H1 (cell line): ENCODE data around the gene SHROOM4. TPM values are rescaled to one million over a fixed set of nuclear protein-coding genes. Genes with fewer than 3 reads are reported as not detected.

Source experiments
- CTCF ChIA-PET: fragments of 300-600 bp; sonication (Branson Sonifier 250); formaldehyde crosslinking; loops from one replicate; lab custom pipeline; 2021; ENCODE audit not compliant: partially characterized antibody; lab: Charles Lee
- POLR2A ChIA-PET: fragments of 300-600 bp; sonication (Branson Sonifier 250); formaldehyde crosslinking; loops from one replicate; lab custom pipeline; 2021; ENCODE audit warnings: inconsistent platforms; ENCODE audit not compliant: partially characterized antibody; lab: Charles Lee
- DNase-seq, 2 experiments: peaks; one replicate each; pipeline versions ENCODE4 v3.0.0 to v3.0.0-alpha.2; 2010 to 2022; ENCODE audit warnings: low spot score in 2 of 2, low read depth in 1 of 2, mixed read lengths in 1 of 2
- FAIRE-seq: peaks from 2 replicates; lab custom pipeline; 2011; peaks lifted over from hg19 to GRCh38; lab: Jason Lieb, UNC
- H2AFZ ChIP-seq: 2 replicates; pipeline ENCODE4 v1.8.1; 2012; ENCODE audit warnings: low read length, inconsistent platforms
- H2AK5ac ChIP-seq: 2 replicates; pipeline ENCODE4 v1.6.1; 2013; ENCODE audit warnings: low read depth, low read length
- H2BK120ac ChIP-seq: replicated peaks from 2 replicates; pipeline ENCODE3; 2013; ENCODE audit warnings: low read depth, low read length, inconsistent platforms
- H2BK12ac ChIP-seq: 2 replicates; pipeline ENCODE4 v1.6.1; 2013; ENCODE audit warnings: low read depth, low read length
- H2BK15ac ChIP-seq: 2 replicates; pipeline ENCODE4 v1.6.1; 2013; ENCODE audit warnings: low read length
- H2BK20ac ChIP-seq: 2 replicates; pipeline ENCODE4 v1.6.1; 2013; ENCODE audit warnings: low read length
- H2BK5ac ChIP-seq: 2 replicates; pipeline ENCODE4 v1.6.1; 2013; ENCODE audit warnings: low read depth, low read length
- H3K14ac ChIP-seq: 2 replicates; pipeline ENCODE4 v1.6.1; 2013; ENCODE audit warnings: inconsistent platforms; ENCODE audit not compliant: insufficient read length
- H3K18ac ChIP-seq: 2 replicates; pipeline ENCODE4 v1.6.1; 2013; ENCODE audit warnings: low read length; ENCODE audit errors: extremely low read depth
- H3K23ac ChIP-seq: 2 replicates; pipeline ENCODE4 v1.6.1; 2013; ENCODE audit warnings: inconsistent platforms; ENCODE audit not compliant: insufficient read length
- H3K23me2 ChIP-seq: 2 replicates; pipeline ENCODE4 v1.6.1; 2013; ENCODE audit warnings: low read depth, low read length
- H3K27ac ChIP-seq: 2 replicates; pipeline ENCODE4 v1.6.1; 2011; ENCODE audit warnings: low read depth, low read length, inconsistent platforms
- H3K27me3 ChIP-seq, 4 experiments: replicated peaks in 1 of 4; 1 replicate in 1 of 4; 2 replicates in 3 of 4; pipeline versions ENCODE4 v1.6.1 to v1.8.1; 2011 to 2013; ENCODE audit warnings: low read length in 3 of 4, mild to moderate bottlenecking in 3 of 4, inconsistent platforms in 2 of 4, mixed read lengths in 2 of 4, moderate library complexity in 1 of 4; ENCODE audit not compliant: control insufficient read depth in 3 of 4, insufficient read depth in 3 of 4; ENCODE audit errors: extremely low read depth in 1 of 4
- H3K36me3 ChIP-seq, 4 experiments: 2 replicates each; pipeline versions ENCODE4 v1.6.1 to v1.8.1; 2011 to 2013; ENCODE audit warnings: mild to moderate bottlenecking in 4 of 4, low read length in 3 of 4, moderate library complexity in 2 of 4, control low read depth in 1 of 4, inconsistent platforms in 1 of 4; ENCODE audit not compliant: insufficient read depth in 4 of 4, control insufficient read depth in 2 of 4
- H3K4ac ChIP-seq: replicated peaks from 2 replicates; pipeline ENCODE3; 2013; ENCODE audit warnings: low read length, low read depth, mixed read lengths, inconsistent platforms; ENCODE audit not compliant: insufficient read length
- H3K4me1 ChIP-seq, 4 experiments: replicated peaks in 1 of 4; 1 replicate in 1 of 4; 2 replicates in 3 of 4; pipeline versions ENCODE4 v1.6.1 to v1.8.1; 2011 to 2013; ENCODE audit warnings: low read length in 3 of 4, inconsistent platforms in 2 of 4, mixed read lengths in 1 of 4; ENCODE audit not compliant: insufficient read depth in 4 of 4, control insufficient read depth in 3 of 4
- H3K4me2 ChIP-seq, 2 experiments: 2 replicates each; pipeline versions ENCODE4 v1.6.1 to v1.8.1; 2011 to 2013; ENCODE audit warnings: low read depth in 2 of 2, low read length in 2 of 2, control low read depth in 1 of 2, inconsistent platforms in 1 of 2, mild to moderate bottlenecking in 1 of 2; ENCODE audit not compliant: insufficient read depth in 1 of 2
- H3K4me3 ChIP-seq, 4 experiments: fragments of 200-600, 300-600 bp in 1 of 4; sonication (generic), shearing (Covaris generic), sonication (Bioruptor Twin) in 1 of 4; 2 replicates each; pipeline versions ENCODE4 v1.5.1 to v1.8.1; 2011 to 2016; ENCODE audit warnings: low read length in 4 of 4, low read depth in 3 of 4, control low read depth in 2 of 4, inconsistent platforms in 2 of 4, mild to moderate bottlenecking in 2 of 4, mixed read lengths in 1 of 4, moderate library complexity in 1 of 4; ENCODE audit not compliant: insufficient read depth in 2 of 4; ENCODE audit errors: extremely low read depth in 1 of 4
- H3K56ac ChIP-seq: replicated peaks from 2 replicates; pipeline ENCODE3; 2013; ENCODE audit warnings: low read depth, mild to moderate bottlenecking, mixed read lengths, low read length, inconsistent platforms; ENCODE audit not compliant: insufficient read length
- H3K79me1 ChIP-seq: 2 replicates; pipeline ENCODE4 v1.6.1; 2013; ENCODE audit warnings: low read depth, low read length, control low read depth
- H3K79me2 ChIP-seq, 2 experiments: 2 replicates each; pipeline versions ENCODE4 v1.6.1 to v1.8.1; 2012 to 2013; ENCODE audit warnings: low read length in 2 of 2, mild to moderate bottlenecking in 2 of 2, inconsistent platforms in 1 of 2; ENCODE audit not compliant: insufficient read depth in 2 of 2, control insufficient read depth in 1 of 2
- H3K9ac ChIP-seq, 4 experiments: replicated peaks in 1 of 4; 1 replicate in 1 of 4; 2 replicates in 3 of 4; pipeline versions ENCODE4 v1.6.1 to v1.8.1; 2011 to 2013; ENCODE audit warnings: low read depth in 3 of 4, low read length in 3 of 4, control low read depth in 2 of 4, mild to moderate bottlenecking in 2 of 4, moderate library complexity in 2 of 4, inconsistent platforms in 1 of 4; ENCODE audit errors: extremely low read depth in 1 of 4
- H3K9me3 ChIP-seq, 2 experiments: 2 replicates each; pipeline versions ENCODE4 v1.6.1 to v1.8.1; 2012 to 2013; ENCODE audit warnings: mild to moderate bottlenecking in 2 of 2, moderate library complexity in 2 of 2, control low read depth in 1 of 2, inconsistent platforms in 1 of 2, low read depth in 1 of 2, low read length in 1 of 2, mixed read lengths in 1 of 2; ENCODE audit not compliant: insufficient read depth in 2 of 2
- H4K20me1 ChIP-seq, 2 experiments: replicated peaks in 1 of 2; 2 replicates each; pipeline versions ENCODE3 to v1.8.1; 2011 to 2013; ENCODE audit warnings: inconsistent platforms in 2 of 2, low read length in 2 of 2, mild to moderate bottlenecking in 1 of 2; ENCODE audit not compliant: insufficient read depth in 2 of 2, control insufficient read depth in 1 of 2
- H4K5ac ChIP-seq: 2 replicates; pipeline ENCODE4 v1.6.1; 2013; ENCODE audit warnings: low read length, low read depth, mixed read lengths, inconsistent platforms; ENCODE audit not compliant: insufficient read length
- H4K8ac ChIP-seq: 2 replicates; pipeline ENCODE4 v1.8.0; 2013; ENCODE audit warnings: mild to moderate bottlenecking, moderate library complexity, low read length, inconsistent platforms; ENCODE audit not compliant: insufficient read depth; ENCODE audit errors: extremely low read depth
- H4K91ac ChIP-seq: replicated peaks from 2 replicates; pipeline ENCODE3; 2013; ENCODE audit warnings: low read length, mixed read lengths, inconsistent platforms; ENCODE audit not compliant: insufficient read length
- HDAC6 ChIP-seq: IDR thresholded peaks from one replicate; pipeline ENCODE4 v1.7.1; 2012; ENCODE audit warnings: low read depth, mild to moderate bottlenecking, inconsistent platforms, low read length, moderate library complexity
- KDM4A ChIP-seq: IDR thresholded peaks from one replicate; pipeline ENCODE4 v1.7.1; 2012; ENCODE audit warnings: low read depth, mild to moderate bottlenecking, moderate library complexity, low read length, inconsistent platforms; ENCODE audit not compliant: severe bottlenecking
- POU5F1 ChIP-seq: IDR thresholded peaks from 2 replicates; pipeline ENCODE4 v1.6.1; 2011; ENCODE audit warnings: low read depth, mild to moderate bottlenecking, low read length, moderate library complexity
- WGBS, 2 experiments: shearing (Covaris generic) in 1 of 2; methylation state at CpG; one replicate each; pipeline versions ENCODE4 v1.1.6 to v1.1.7; 2013 to 2015; ENCODE audit warnings: low lambda C conversion rate in 2 of 2, mixed read lengths in 2 of 2, inconsistent platforms in 1 of 2, low coverage in 1 of 2, missing lambda C conversion rate in 1 of 2; ENCODE audit not compliant: insufficient replicate concordance in 2 of 2, insufficient coverage in 1 of 2, insufficient read length in 1 of 2; ENCODE audit errors: extremely low coverage in 1 of 2, missing lambda C conversion rate in 1 of 2; 5-methylcytosine and 5-hydroxymethylcytosine counted together
- polyA plus RNA-seq, 7 experiments: library from polyadenylated mRNA; depleted of rRNA in 3 of 7; stranded (reverse) in 5 of 7; unstranded in 2 of 7; fragments of >200 nt in 5 of 7; fragments of 200-250 nt in 2 of 7; gene quantifications; 1 replicate in 5 of 7; 2 replicates in 1 of 7; 4 replicates in 1 of 7; pipeline versions ENCODE4 v1.2.1 to v1.2.3, GENCODE V29; 2011 to 2013; ENCODE audit warnings: missing spikeins in 2 of 7, mixed read lengths in 2 of 7
- total RNA-seq: library from RNA; stranded (reverse); fragmentation: NEBNext Ultra II Directional; extraction: Animal tissue kit (Norgen Biotek cat#: 25700); gene quantifications from 2 replicates; pipeline ENCODE4 v1.2.1, GENCODE V29; 2021

SHROOM4 gene
- total and polyA plus RNA-seq, 2 of the 8 experiments (the other 6 are each of a cell fraction or from before 2014, with no cell fraction given): 1.6 to 5.6 TPM

DNA sequence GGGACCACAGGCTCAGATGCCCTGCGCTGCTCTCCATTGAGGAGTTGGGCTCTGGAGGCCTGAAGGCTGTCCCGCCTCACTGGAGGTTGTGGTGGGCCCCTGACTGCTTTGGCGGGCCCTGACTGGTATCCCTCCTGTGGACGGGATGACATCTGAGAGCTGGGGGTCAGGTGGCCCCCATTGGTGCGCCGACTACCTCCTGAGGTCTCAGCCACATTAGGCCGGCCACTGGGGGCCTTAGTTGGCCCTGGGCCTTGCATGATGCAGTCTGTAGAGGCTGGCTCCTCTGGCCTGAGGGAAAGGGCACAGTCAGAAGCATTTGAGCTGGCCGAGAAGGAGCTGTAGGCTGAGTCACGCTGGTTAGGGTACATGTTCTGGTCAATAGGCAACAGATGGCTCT, 178.8 kb downstream of the SHROOM4 start:
- Histone ChIP-seq H3K27me3 (no peaks in the 10 kb centered on the region), H3K18ac (no peak overlapping the region), H2BK15ac (no peak overlapping the region), H2BK5ac (no peak overlapping the region), H3K9ac (no peak overlapping the region), H3K79me2 (no peaks in the 10 kb centered on the region), H3K79me1 (no peaks in the 10 kb centered on the region), H2BK120ac (no peak overlapping the region), H3K23me2 (no peaks in the 10 kb centered on the region), H3K4ac (no peak overlapping the region), H2AK5ac (no peak overlapping the region), H3K4me3 (no peak overlapping the region), H2AFZ (no peak overlapping the region), H3K14ac (no peak overlapping the region), H4K20me1 (no peaks in the 10 kb centered on the region), H4K91ac (no peak overlapping the region), H3K9me3 (no peaks in the 10 kb centered on the region; a peak in 1 of 4 replicates), H3K4me1 (no peaks in the 10 kb centered on the region), H4K5ac (no peak overlapping the region), H2BK20ac (no peak overlapping the region), H3K27ac (no peak overlapping the region), H4K8ac (no peak overlapping the region), H3K4me2 (no peak overlapping the region), H3K23ac (no peak overlapping the region), H2BK12ac (no peak overlapping the region), H3K36me3 (no peaks in the 10 kb centered on the region), H3K56ac (no peak overlapping the region)
- CTCF ChIA-PET: interaction anchor here (0.5 to 0.9 kb wide), 2 partner anchors 8 to 147 kb away, joined by 3 read pairs; no protein-coding TSS in a partner anchor
- POLR2A ChIA-PET: no interaction called here
- FAIRE-seq (no peak), DNase-seq (no peak)
- WGBS, 2 experiments: 88% methylated on average over 3 of the region's 9 CpGs; no CpG with 5 or more reads in 1 of the 2 experiments
- TF ChIP-seq HDAC6 (no peak), KDM4A (no peak), POU5F1 (no peak)
